ENCODE results near the gene PLPP3.

PLPP3 gene

DNA sequence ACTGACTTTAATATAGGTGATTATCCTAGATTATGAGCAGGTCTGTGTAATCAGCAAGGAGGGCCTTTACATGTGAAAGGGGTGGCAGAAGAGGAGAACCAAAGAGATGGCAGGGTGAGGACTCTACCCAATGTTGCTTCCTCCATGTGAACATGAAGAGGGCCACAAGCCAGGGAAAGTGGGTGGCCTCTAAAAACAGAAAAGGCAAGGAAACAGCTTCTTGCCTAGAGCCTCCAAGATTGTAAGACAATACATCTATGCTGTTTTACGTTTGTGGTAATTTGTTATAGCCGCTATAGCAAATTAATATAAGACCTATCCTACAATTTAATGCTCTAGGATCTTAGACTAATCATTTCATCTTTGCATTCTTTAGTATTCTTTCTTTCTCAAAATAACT is 85.5 kb downstream of the PLPP3 start:
- no peak for DNase-seq

DNA sequence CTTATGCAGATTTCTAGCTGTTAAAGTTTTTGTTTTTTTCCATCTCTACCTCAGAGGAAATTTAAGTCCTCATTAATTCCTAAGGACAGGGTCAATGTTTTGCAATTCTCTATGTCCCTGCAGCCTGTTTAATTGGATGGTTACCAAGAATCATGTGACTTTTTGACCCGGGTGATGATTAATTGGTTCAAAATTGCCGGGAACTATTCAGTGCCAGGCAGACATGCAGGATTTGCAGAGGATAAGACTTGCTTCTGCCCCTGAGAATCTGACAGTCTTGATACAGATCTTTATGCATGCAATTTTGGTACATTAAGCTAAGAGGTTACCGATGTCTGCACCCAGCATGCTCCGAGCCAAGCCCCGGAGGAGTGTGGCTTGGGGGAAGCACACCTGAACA is 87.9 kb downstream of the PLPP3 start:
- no peak for DNase-seq

DNA sequence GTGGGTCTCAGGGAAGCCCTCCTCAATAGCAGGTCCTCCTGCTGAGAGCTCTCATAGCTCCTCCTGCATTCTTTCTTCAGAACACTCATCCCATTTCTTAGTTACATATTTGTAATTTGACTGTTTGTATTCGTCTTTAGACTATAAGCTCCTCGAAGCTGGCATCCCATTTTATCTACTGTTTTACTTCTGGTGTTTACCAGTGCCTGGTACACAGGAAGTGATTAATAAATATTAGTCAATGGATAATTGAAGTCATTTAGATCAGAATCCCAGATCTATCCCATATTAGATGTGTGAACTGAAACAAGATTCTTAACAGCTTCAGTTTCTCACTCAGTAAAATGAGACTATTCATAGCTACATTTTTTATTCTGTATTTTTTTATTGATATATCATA is 88.7 kb downstream of the PLPP3 start:
- DNase-seq, result no peak

DNA sequence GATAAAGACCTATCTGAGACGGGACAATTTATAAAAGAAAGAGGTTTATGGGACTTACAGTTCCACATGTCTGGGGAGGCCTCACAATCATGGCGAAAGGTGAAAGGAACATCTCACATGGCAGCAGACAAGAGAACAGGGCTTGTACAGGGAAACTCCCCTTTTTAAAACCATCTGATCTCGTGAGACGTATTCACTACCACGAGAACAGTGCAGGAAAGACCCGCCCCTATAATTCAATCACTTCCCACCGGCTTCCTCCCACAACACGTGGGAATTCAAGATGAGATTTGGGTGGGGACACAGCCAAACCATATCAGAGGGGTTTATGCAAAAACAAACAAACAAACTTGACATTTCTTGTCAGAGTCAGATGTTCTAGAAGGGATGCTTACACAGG is 89.7 kb downstream of the PLPP3 start:
- DNase-seq, result no peak

DNA sequence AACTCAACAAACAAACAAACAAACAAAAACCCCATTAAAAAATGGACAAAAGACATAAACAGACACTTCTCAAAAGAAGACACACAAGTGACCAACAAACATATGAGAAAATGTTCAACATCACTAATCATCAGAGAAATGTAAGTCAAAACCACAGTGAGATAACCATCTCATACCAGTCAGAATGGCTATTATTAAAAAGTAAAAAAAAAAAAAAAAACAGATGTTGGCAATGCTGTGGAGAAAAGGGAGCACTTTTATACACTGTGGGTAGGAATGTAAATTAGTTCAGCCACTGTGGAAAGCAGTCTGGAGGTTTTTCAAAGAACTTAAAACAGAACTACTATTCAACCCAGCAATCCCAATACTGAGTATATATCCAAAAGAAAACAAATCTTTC is 94.7 kb downstream of the PLPP3 start:
- DNase-seq, result no peak

DNA sequence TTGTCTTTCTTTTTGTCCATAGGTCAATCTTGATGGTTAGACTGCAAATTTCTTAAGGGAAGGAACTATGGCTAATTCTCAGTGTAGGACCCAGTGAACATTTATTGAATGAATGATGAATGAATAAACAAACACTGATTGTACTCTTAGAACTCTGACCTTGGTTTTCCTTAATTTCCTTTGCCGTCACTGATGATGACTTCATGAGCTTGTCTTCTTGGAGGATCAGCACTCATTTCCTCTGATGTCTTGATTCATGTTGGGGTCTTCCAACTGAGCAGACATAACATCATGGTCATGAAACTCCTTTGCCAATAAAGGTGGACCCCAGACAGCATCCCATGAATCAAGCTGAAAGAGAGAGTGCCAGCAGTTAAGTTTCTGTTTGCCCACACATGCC is 96.3 kb downstream of the PLPP3 start:
- DNase-seq, result no peak

DNA sequence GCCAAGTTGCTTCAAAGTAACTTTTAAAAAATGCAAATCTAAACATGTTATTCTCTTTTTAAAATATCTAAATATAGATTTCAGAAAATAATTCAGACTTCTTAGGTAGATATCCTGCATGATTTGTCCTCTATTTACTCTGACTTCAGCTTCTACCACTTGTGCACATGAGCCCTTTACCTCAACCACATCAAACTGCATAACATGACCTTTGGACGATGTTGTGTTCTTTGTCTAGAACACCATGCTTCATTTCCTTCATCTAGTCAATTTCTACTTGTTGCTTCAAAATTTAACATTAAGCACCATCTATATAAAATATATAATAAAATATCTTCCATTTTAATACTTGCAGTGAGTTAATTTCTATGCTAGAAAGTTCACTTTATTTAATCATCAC is 96.9 kb downstream of the PLPP3 start:
- DNase-seq, result no peak

DNA sequence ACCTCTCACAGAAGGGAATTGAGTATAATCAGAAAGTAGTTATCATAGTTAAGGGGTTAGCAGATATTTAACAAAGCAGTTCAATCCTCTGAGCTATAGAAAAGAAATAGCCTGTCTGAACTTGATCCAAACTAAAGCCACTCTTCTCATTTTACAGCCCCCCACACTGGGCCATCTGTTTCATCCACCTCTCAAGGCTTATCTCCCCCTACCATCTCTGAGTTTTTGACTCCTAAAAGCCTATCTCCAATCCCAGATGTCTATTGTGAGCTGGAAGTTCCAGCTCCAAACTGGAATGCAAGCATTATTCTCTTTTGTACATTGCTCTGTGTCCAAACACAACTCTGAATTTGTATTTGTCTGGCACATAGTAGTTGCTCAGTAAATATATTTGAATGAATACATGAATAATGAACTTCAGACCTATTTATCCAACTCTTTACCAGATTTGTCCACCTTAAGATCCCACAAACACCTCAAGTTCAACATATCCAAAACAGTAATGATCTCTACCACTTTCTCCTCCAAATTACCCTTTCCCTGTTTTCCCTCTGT is 98.1 kb downstream of the PLPP3 start:
- DNase-seq, result no peak

DNA sequence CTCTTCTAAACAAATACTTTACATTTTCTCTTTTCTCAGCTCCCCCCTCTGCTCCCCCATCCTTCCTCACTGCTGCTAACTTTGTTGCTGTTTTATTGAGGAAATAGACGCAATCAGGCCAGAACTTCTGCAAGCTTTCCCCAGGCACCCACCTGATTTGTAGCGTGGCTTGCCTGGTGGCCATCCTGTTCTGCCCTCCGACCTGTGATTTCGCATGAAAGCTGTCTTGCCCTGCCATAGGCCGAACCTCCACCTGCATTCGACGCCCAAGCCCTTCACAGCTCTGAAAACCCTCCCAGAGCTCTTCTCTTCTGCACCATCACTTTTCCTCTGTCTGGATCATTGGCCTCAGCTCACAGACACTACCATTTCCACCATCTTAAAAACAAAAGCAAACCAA is 100.6 kb downstream of the PLPP3 start:
- no peak for DNase-seq

DNA sequence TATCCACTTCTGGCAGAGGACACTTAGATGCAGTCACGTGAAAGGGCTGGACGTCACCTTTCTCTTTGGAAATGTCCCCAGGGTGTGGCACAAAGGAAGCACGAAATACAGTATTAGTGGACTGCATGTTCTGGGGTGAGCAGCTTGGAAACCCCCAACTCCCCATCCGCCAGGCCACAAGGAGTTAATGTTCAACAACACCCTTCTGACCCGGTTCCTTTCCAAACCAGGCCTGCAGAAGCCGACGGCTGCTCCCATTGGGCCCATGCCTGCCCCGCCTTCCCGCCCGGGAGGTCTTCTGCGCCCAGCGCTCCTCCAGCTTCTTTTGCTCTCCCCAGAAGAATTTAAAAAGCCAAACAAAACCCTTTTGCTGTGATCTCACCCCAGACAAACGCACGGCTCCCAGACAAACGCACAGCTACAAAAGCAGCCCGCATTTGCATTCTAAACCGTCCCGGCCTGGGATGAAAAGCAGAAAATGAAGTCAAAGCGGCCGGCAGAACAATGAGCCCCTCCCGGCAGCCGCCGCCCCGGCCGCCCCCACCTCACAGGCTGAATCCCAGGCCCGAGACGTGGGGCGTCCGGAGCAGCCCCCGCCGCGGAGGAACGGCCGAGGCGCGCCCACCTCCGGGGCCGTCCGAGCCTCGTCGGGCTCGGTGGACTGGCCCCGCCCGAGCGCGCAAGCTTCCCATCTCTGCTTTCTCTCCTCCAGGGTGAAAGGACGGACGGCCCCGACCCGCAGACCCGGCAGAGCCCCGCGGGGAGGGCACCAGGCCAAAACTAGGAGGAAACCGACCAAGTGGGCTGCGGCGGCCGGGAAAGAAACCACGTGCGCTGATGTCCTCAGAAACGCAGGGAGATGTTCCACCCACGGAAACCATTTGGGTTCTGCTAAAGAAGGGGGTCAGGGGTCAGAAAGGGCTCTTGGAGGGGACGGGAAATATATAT is 101.9 kb downstream of the PLPP3 start:
- no peak for DNase-seq

DNA sequence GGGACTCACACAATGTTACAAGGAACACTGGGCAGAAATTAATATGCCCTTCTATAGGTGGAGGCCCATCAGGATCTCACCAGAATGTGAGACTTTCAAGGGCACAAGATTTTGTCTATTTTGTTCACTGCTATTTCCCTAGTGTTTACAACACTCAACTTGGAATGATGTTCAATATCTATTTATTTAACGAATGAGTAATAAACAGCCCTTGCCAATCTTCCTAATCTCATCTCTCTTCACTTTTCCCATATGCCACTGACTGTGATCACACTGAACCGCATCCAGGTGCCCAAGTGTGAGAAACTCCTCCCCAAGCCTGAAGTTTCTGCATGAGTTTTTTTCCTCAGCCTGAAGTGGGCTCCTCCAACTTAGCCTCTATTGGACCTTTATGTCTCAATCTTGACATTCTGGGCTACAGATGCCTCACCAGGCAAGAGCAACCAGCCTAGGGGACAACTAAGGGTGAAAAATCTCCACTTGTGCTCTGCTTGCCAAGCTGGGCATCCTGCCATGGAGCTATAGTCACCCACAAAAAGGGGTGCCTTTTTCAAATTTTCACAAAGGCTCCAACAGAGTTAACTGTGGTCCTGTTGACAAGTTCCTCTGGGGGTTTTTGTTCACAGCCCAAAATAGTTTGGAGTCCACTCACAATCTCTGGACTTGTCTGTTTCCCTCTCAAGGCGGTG is 105.6 kb downstream of the PLPP3 start:
- no peak for DNase-seq

DNA sequence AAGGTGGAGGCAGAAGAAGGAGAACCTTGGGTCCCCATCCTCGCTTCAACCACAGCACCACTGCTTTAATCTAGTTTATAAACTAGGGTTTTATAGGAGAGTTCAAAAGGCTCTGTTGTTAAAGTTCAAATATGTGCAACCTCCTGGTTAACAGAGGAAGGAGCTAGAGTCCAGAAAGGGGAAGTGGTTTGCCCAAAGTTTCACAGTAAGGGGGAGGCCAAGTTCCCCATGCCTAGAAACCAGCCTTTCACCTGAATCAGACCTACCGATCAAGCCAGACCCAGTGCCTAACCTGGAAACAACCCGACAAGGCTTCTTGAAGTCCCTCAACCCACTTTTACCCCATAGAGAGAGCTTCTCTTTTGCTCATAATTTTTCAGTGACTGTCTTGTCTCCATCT is 106.5 kb downstream of the PLPP3 start:
- no peak for DNase-seq

DNA sequence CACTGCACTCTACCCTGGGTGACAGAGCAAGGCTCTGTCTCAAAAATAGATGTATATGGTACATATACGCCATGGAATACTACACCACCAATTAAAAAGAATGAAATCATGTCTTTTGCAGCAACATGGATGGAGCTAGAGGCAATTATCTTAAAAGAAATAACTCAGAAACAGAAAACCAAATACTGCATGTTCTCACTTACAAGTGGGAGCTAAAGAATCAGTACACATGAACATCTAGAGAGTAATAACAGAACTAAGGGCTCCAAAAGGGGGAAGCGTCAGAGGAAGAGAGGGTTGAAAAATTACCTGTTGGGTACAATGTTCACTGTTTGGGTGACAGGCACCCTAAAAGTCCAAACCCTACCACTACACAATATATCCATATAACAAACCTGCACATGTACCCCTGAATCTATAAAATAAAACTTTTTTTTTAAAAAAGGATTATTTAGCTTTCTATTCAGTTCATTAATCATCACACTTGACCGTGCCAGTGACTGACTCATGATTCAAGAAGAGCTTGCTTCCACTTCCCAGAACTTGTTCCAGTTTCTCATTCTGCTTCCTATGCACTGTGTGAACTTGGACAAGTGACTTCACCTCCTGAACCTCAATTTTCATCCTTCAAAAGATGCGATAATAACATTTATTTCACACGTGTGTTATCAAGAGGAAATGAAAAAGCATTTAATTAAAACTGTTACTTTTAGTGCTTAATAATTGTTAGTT is 109.6 kb downstream of the PLPP3 start:
- DNase-seq, result no peak

DNA sequence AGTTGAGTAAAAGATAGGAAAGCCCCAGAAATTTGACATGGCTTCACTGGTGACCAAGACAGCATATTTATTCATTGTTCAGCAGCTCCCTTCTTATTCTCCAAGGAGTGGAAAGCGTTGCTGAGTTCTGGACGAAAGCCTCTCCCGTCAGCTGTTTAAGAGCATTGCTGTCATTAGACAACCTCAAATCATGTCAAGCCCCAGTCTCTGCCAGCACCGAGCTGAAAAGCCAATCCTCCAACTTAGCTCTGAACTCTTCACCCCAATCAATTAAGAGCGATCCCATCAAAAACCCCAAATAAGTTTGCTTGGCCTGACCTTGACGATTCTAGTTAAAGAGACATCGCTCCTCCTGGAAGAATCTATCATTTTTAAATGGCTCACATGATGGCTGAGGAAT is 110.8 kb downstream of the PLPP3 start:
- no peak for DNase-seq

DNA sequence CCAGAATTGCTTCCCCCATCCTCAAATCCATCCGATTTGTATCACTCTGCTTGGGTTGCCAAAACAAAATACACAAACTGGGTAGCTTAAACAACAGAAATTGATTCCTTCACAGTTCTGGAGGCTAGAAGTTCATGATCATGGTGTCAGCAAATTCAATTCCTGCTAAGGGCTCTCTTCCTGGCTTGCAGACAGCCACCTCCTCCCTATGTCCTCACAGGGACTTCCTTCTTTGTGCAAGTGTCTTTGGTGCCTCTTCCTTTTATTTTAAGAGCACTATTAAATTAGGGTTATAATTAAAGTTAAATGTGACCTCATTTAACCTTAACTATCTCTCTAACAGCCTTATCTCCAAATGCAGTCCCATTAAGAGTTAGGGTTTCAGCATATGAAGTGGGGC is 112.8 kb downstream of the PLPP3 start:
- DNase-seq, result no peak

DNA sequence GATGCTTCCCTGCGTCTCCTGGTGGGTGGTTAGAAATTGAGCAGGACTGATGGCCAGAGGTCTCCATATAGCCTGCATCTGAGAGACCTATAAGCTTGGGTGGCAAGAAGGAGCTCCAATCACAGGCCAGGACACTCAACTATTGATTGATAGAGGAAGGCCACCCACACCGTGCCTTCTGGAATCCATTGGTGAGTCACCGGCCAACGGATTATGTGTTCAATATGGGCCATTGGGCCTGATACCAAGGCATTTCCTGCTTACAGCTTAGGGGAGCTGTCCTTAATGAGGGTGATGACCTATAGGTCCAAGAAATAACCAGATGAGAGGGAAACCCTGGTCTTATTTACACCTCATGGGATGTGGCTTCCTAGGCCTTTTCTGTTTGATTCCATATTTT is 115.1 kb downstream of the PLPP3 start:
- no peak for DNase-seq

DNA sequence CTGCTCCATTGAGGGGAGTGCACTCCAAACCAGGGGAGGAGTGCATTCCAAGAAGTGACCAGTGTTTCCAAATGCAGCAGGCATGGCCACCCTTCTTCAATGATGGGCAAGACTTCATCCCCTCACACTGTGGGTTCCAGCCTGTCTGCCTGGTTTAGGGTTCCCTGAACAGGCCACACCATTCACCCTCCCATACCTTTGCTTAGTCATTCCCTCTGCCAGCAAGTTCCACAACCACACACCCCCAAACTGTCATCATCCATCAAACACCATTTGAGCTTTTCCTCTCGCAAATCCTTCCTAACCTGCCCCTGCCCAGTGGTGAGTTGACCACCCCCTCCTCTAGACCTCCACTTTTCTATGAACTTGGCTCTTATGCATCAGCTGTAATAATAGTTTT is 116.0 kb downstream of the PLPP3 start:
- DNase-seq, result no peak

DNA sequence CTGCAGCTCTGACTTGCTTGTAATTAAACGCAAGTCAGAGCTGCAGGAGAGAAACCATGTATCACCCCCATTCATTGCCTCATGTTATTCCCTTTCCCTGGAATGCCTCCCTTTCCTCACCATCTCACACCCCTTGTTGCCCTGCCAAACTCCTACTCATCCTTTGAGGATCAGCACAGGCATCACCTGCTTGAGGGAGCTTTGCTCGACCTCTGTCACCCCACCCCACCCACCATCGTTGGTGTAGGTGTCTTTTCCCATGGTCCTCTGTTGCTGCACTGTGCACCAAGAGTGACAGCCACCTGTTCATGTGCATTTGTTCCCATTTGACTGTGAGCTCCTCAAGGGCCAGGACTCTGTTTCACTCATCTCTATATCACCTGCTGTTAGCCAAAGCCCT is 117.2 kb downstream of the PLPP3 start:
- no peak for DNase-seq

DNA sequence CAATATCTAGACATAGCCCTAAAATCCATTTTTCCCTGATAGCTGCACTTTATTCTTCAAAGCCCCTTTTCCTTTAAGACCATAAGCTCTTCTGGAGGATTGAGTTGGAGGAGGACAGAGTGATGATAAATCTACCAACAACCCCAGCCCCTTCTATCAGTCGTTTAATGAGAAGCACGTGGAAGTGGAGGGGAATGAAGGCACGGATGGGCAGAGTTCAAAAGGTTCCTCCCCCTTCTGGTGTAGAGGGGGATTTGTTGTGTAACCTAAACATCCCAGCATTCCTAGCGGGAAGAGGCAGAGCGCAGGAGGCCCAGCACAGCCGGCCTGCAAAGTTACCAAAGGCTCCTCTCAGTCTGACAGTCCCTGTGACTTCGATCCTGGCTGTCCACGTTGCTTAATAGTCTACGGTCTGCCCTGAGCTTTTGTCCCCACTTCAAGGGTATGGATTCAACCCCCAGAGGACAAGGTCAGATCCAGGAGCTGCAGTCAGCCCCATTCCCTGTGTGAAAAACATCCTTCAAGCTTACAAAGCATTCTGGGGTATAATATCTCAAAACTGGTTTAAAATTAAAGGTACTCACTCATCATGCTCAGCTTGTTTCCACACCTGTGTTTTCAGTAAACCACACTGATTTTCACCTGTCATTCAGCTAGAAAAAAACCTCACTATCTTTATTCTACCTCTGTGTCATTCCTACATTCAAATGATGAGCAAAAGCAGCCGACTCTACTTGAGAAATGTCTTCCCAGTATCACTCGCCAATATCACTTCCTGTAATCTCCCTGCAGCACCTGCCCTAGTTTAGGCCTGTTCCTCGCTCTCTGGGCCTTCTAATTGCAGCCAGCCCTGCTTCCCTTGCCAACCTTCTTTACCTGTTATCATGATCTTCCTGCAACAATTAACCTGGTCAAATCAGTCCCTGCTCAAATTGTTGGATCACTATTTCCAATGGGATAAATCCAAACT is 117.9 kb downstream of the PLPP3 start:
- no peak for DNase-seq

DNA sequence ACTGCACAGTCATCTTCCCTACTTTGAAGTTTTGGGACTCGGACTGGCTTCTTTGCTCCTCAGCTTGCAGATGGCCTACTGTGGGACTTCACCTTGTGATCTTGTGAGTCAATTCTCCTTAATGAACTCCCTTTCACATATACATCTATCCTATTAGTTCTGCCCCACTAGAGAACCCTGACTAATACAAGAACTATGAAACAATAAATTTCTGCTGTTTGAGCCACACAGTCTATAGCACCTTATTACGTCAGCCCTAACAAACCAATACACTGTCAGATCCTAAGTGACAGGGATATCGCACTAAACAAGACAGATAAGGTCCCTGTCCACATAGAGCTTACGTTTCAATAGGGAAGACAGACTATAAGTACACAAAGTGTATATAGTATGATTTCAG is 120.1 kb downstream of the PLPP3 start:
- DNase-seq, result no peak

DNA sequence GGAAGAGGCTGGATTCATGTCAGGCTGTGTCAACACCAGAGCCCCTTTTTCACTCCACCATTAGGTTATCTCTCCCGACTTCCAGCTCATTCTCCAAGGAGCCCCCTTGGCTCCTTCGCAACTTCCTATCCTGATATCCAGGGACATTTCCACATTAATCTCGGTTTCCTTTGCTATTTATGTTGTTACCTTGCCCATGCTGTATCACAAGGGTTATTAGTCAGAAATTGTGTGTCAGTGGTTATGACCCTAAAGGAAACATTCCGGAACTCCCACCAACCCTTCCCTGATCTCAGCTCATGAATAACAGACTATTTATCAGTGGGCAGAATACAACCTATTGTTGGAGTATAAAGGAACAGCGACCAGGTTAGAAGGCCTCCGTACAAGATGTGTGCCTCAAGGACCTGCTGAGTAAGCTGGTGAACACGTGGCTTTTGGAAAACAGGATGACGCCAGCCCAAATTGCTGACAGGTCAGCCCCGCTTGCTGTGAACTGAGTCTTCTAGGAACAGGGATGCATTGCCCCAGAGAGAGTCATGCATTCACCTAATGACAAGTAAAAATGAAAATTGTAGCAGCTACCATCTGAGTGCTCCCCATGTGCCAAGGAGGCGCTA is 121.5 kb downstream of the PLPP3 start:
- DNase-seq, result no peak
